Measurements from ENCODE around the gene DIP2B. TPM values are rescaled to one million over a fixed set of nuclear protein-coding genes. Genes with fewer than 3 reads are reported as not detected.
A peak's percentile ranks its signal among the peaks of the same experiment; 100 is the strongest.

The DIP2B gene
- total RNA-seq, 1 donor from 2014 or later = 25.8 TPM

- Mint-ChIP-seq H3K4me3 (ENCODE audit: unreplicated experiment) (no peak overlapping the region), H3K27ac (ENCODE audit: unreplicated experiment) (no peak overlapping the region), H3K9me3 (ENCODE audit: low read depth) (no peaks in the 10 kb centered on the region), H3K27me3 (ENCODE audit: low read depth) (no peaks in the 10 kb centered on the region), H3K36me3 (ENCODE audit: low read depth) (no peaks in the 10 kb centered on the region), H3K4me1 (ENCODE audit: low read depth) (peaks cover 38% of the 10 kb centered on the region)
- no peak for TF ChIP-seq CTCF (IDR thresholded peaks at IDR 0.05)
- no peak for DNase-seq (ENCODE audit: low spot score)
Measured at GRCh38 chr12:50639721-50640120, 134.9 kb downstream of the DIP2B start.

- peaks cover 36% of the 10 kb centered on the region for H3K4me1 Mint-ChIP-seq (ENCODE audit: low read depth)
- H3K9me3 Mint-ChIP-seq (ENCODE audit: low read depth) = no peaks in the 10 kb centered on the region
- no peak for DNase-seq (ENCODE audit: low spot score)
- no peaks in the 10 kb centered on the region for H3K27me3 Mint-ChIP-seq (ENCODE audit: low read depth)
- no peak overlapping the region for H3K27ac Mint-ChIP-seq (ENCODE audit: unreplicated experiment)
- no peaks in the 10 kb centered on the region for H3K36me3 Mint-ChIP-seq (ENCODE audit: low read depth)
- no peak for TF ChIP-seq CTCF (IDR thresholded peaks at IDR 0.05)
- H3K4me3 Mint-ChIP-seq (ENCODE audit: unreplicated experiment) = no peak overlapping the region
Measured at GRCh38 chr12:50640321-50640939, 135.6 kb downstream of the DIP2B start.

- peaks cover 34% of the 10 kb centered on the region for H3K4me1 Mint-ChIP-seq (ENCODE audit: low read depth)
- peak overlapping the region; percentile 87 for H3K27ac Mint-ChIP-seq (ENCODE audit: unreplicated experiment)
- no peaks in the 10 kb centered on the region for H3K9me3 Mint-ChIP-seq (ENCODE audit: low read depth)
- no peak for DNase-seq (ENCODE audit: low spot score)
- TF ChIP-seq CTCF (IDR thresholded peaks at IDR 0.05) = no peak
- no peak overlapping the region for H3K4me3 Mint-ChIP-seq (ENCODE audit: unreplicated experiment)
- no peaks in the 10 kb centered on the region for H3K36me3 Mint-ChIP-seq (ENCODE audit: low read depth)
- no peaks in the 10 kb centered on the region for H3K27me3 Mint-ChIP-seq (ENCODE audit: low read depth)
Measured at GRCh38 chr12:50641566-50641965, 136.8 kb downstream of the DIP2B start.

GRCh38 chr12:50642035-50642451 is 137.3 kb downstream of the DIP2B start:
- Mint-ChIP-seq H3K27ac (ENCODE audit: unreplicated experiment) (peak overlapping the region; percentile 87), H3K4me3 (ENCODE audit: unreplicated experiment) (no peak overlapping the region), H3K4me1 (ENCODE audit: low read depth) (peaks cover 34% of the 10 kb centered on the region), H3K27me3 (ENCODE audit: low read depth) (no peaks in the 10 kb centered on the region), H3K9me3 (ENCODE audit: low read depth) (no peaks in the 10 kb centered on the region), H3K36me3 (ENCODE audit: low read depth) (no peaks in the 10 kb centered on the region)
- DNase-seq (ENCODE audit: low spot score) = no peak
- TF ChIP-seq CTCF (IDR thresholded peaks at IDR 0.05) = no peak

- no peak for DNase-seq (ENCODE audit: low spot score)
- TF ChIP-seq CTCF (IDR thresholded peaks at IDR 0.05) = no peak
- peak overlapping the region; percentile 87 for H3K27ac Mint-ChIP-seq (ENCODE audit: unreplicated experiment)
- H3K4me1 Mint-ChIP-seq (ENCODE audit: low read depth) = peaks cover 35% of the 10 kb centered on the region
- H3K36me3 Mint-ChIP-seq (ENCODE audit: low read depth) = no peaks in the 10 kb centered on the region
- no peaks in the 10 kb centered on the region for H3K9me3 Mint-ChIP-seq (ENCODE audit: low read depth)
- no peaks in the 10 kb centered on the region for H3K27me3 Mint-ChIP-seq (ENCODE audit: low read depth)
- H3K4me3 Mint-ChIP-seq (ENCODE audit: unreplicated experiment) = no peak overlapping the region
Measured at GRCh38 chr12:50642761-50643160, 138.0 kb downstream of the DIP2B start.

Data from chondrocyte (in vitro differentiated cells).